PFSK-1 (cell line): ENCODE data around the gene FMN1.

Experiments
- POLR2AphosphoS5 ChIP-seq: IDR thresholded peaks from 2 replicates; pipeline ENCODE4 v1.6.1; 2012; ENCODE audit warnings: low read depth, mild to moderate bottlenecking, control low read depth, low read length, moderate library complexity
- REST ChIP-seq, 2 experiments: IDR thresholded peaks; 2 replicates each; pipeline versions ENCODE4 v1.6.1 to v1.8.0; 2011 to 2012; ENCODE audit warnings: low read depth in 2 of 2, low read length in 2 of 2, control low read depth in 1 of 2, inconsistent platforms in 1 of 2, mild to moderate bottlenecking in 1 of 2, moderate library complexity in 1 of 2; ENCODE audit not compliant: insufficient read depth in 1 of 2
- SIN3A ChIP-seq: IDR thresholded peaks from 2 replicates; pipeline ENCODE4 v1.6.1; 2012; ENCODE audit warnings: mild to moderate bottlenecking, low read length, moderate library complexity, borderline replicate concordance; ENCODE audit not compliant: insufficient read depth
- TAF1 ChIP-seq: IDR thresholded peaks from 2 replicates; pipeline ENCODE4 v1.6.1; 2012; ENCODE audit warnings: low read length, control low read depth, borderline replicate concordance; ENCODE audit not compliant: insufficient read depth

DNA sequence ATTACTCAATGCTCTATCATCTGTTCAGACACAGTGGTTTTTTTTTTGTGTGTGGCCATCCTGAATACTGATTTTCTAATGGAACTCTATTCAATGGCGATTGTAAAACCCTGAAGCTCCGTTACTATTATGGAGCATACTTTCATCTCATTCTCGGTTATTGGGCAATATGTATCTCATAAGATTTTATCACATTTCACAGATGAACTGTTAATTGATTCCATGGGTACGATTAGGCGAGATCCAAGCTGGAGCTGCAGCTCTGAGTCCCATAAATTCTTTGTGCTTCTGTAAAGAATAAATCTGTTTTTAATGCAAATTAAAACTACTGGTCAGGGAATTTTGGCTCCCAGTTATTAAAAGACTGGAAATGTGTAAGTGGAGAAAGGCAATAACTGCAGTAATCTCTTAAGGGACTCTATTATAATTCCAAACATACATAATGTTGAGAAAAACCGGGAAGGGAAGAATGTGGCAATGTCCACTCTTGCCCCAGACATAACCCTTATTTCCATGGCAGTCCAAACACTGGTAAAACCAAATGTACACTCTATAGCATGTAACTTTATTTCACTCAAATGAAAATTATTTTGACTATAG, 394.5 kb downstream of the FMN1 start:
- TF ChIP-seq SIN3A: no peak
- TF ChIP-seq POLR2AphosphoS5: no peak
- no peak for TF ChIP-seq TAF1
- TF ChIP-seq REST (IDR thresholded peaks at IDR 0.05; ENCODE audit: insufficient read depth in 1 of 2, low read depth in 2 of 2, low read length in 2 of 2): no peak
